ENCODE results near the gene RPL13A.
"Not testable (repeated sequence)": the region's sequence is repeated elsewhere in the genome, so short reads cannot be mapped to it uniquely, and the experiment has no call there.

RPL13A gene

GRCh38 chr19:49456326-49456725, 31.1 kb upstream of the RPL13A start:
- no peak for DNase-seq (ENCODE audit: low read depth, low spot score)

DNA sequence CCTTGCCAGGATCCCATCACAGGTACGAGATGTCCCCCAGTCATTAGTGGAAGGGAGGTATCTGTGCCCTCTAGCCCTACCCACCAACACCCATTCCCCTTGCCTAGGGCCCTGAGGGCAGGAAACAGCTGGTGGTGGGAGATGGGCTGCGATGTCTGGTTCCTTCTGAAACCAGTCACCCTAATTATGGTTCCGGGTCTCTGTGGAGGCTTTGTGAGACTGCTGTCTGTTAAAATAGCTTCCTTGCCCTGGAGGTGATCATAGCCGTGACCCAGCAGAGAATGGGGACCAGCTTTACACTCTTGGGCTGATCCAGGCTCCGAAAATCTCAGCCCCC, 28.9 kb upstream of the RPL13A start:
- no peak for DNase-seq (ENCODE audit: low read depth, low spot score)

DNA sequence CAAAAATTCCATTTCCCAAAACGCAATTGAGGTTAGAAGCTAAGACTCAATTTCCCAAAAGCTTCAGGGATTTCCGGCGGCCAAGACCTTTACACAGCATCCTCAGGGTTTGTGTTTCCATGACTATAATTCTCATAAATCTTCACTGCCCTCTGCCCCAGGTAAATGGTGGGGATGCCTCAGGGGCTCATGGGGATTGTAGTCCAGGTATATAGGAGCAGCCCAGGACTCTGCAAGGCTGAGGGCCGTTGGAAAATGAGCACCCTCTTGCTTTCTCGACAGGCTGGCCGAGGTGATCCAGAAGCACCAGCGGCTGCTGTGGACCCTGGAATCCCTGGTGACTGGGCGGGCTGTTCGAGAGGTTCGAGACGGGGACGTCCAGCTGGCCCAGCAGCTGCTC, 28.0 kb upstream of the RPL13A start:
- no peak for DNase-seq (ENCODE audit: low read depth, low spot score)

DNA sequence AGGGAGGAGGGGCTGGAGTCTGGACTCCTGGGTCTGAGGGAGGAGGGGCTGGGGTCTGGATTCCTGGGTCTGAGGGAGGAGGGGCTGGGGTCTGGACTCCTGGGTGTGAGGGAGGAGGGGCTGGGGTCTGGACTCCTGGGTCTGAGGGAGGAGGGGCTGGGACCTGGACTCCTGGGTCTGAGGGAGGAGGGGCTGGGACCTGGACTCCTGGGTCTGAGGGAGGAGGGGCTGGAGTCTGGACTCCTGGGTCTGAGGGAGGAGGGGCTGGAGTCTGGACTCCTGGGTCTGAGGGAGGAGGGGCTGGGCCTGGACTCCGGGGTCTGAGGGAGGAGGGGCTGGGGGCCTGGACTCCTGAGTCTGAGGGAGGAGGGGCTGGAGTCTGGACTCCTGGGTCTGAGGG, 26.3 kb upstream of the RPL13A start:
- DNase-seq (ENCODE audit: low read depth, low spot score): not testable (repeated sequence)

DNA sequence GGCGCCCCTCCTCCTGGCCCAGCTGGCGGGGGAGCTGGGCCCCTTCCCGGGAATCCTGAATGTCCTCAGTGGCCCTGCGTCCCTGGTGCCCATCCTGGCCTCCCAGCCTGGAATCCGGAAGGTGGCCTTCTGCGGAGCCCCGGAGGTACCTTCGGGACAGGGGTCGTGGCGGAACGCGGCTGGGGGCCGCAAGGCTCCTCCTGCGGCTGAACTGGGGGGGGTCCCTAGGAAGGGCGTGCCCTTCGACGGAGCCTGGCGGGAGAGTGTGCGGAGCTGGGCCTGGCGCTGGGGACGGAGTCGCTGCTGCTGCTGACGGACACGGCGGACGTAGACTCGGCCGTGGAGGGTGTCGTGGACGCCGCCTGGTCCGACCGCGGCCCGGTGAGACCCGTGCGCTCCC, 25.8 kb upstream of the RPL13A start:
- DNase-seq (ENCODE audit: low read depth, low spot score): no peak

DNA sequence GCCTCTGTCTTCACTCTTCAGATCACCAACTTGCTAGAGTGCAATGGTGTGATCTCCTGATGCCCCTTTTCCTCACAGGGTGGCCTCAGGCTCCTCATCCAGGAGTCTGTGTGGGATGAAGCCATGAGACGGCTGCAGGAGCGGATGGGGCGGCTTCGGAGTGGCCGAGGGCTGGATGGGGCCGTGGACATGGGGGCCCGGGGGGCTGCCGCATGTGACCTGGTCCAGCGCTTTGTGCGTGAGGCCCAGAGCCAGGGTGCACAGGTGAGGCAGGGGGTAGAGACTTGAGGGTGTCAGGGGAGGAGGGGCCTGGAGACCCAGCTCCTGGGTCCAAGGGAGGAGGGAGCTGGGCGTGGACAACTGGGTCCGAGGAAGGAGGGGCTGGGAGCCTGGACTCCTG, 24.9 kb upstream of the RPL13A start:
- no peak for DNase-seq (ENCODE audit: low read depth, low spot score)

GRCh38 chr19:49463960-49464740, 23.3 kb upstream of the RPL13A start:
- no peak for DNase-seq (ENCODE audit: low read depth, low spot score)

DNA sequence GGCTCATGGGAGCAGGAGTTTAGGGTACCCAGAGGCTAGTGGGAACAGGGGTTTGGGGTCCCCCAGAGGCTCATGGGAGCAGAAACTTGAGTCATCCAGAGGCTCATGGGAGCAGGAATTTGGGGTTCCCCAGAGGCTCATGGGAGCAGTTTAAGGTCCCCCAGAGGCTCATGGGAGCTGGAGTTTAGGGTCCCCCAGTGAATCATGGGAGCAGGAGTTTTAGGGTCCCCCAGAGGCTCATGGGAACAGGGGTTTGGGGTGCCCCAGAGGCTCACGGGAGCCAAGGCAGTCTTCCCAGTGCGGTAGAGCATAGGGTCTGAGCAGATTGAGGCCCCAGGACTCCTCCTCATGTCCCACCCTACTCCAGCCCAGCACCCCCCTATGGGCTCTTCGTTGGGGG, 22.0 kb upstream of the RPL13A start:
- DNase-seq (ENCODE audit: low read depth, low spot score): no peak

DNA sequence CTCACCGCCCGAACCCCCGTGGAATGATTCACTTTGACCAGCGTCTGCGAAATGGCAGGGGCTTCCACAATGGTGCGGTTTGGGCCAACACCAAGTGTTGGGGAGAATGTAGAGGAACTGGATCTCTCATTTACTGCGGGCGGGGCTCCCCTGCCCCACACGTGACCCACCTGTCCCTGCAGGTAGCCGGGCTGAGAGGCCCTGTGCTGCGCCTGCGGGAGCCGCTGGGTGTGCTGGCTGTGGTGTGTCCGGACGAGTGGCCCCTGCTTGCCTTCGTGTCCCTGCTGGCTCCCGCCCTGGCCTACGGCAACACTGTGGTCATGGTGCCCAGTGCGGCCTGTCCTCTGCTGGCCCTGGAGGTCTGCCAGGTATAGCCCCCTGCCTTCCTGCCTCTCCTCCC, 19.2 kb upstream of the RPL13A start:
- DNase-seq (ENCODE audit: low read depth, low spot score): no peak

GRCh38 chr19:49468746-49469447, 18.5 kb upstream of the RPL13A start:
- DNase-seq (ENCODE audit: low read depth, low spot score): peak; percentile 89

DNA sequence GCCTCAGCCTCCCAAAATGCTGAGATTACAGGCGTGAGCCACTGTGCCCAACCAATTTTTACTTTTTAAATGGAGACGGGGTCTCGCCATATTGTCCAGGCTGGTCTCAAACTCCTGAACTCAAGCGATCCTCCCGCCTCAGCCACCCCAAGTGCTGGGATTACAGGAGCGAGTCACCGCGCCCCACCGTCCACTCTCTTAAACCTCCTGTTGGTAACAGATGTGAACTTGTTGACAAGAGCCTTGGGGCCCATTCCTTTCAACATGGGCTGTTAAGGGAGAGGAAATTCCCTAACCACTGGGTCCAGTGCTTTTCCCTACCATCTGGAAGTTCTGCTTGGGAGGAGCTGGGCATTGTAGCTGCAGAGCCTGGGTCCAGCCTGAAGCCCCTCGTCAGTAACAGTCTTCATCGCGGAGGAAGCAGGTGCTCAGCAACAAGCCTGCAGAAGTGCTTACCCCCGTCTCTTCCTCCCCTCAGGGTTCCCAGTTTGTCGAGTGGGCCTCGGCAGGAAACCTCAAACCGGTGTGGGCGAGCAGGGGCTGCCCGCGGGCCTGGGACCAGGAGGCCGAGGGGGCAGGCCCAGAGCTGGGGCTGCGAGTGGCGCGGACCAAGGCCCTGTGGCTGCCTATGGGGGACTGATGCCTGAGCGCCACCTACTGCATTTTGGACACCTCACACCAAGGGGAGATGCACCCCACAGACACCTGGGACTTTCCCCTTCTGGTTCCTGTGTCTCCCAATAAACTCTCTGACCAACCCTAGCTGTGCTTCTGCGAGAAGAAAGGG, 17.4 kb upstream of the RPL13A start:
- no peak for DNase-seq (ENCODE audit: low read depth, low spot score)

DNA sequence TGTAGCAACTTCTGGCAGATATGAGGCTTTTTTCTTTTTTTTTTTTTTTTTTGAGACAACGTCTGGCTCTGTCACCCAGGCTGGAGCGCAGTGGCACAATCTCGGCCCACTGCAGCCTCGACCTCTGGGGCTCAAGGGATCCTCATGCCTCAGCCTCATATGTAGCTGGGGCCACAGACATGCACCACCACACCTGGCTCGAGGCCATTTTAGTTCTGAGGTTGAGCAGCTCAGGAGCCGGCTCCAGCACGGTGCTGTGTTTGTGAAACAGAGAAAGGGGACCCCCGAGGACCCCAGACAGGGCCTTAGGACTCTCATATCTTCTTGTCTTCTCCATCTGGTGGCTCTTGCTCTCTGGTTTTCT, 16.8 kb upstream of the RPL13A start:
- no peak for DNase-seq (ENCODE audit: low read depth, low spot score)

- DNase-seq (ENCODE audit: low read depth, low spot score): no peak
These were observed 14.5 kb upstream of the RPL13A start for GRCh38 chr19:49472936-49473335.

DNA sequence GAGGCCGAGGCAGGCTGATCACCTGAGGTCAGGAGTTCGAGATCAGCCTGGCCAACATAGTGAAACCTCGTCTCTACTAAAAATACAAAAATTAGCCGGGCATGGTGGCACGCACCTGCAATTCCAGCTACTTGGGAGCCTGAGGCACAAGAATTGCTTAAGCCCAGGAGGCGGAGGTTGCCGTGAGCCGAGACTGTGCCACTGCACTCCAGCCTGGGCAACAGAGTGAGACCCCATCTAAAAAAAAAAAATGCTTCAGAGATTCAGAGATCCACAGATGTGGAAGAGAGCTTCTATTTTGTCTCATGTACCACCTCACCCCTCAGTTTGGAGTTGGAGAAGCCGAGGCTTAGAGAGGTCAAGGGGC, 13.9 kb upstream of the RPL13A start:
- DNase-seq (ENCODE audit: low read depth, low spot score): not testable (repeated sequence)

- DNase-seq (ENCODE audit: low read depth, low spot score): peak; percentile 76
These were observed 13.4 kb upstream of the RPL13A start, which contains the start of gene FLT3LG for GRCh38 chr19:49473868-49474541. Gene FLT3LG (plus strand): TSS chr19:49474215. CDS start chr19:49474640, 425 bp downstream.

- DNase-seq (ENCODE audit: low read depth, low spot score): no peak
These were observed 12.9 kb upstream of the RPL13A start for GRCh38 chr19:49474542-49474924.

- no peak for DNase-seq (ENCODE audit: low read depth, low spot score)
These were observed 12.1 kb upstream of the RPL13A start for GRCh38 chr19:49475191-49475917.

- DNase-seq (ENCODE audit: low read depth, low spot score): peak; percentile 87
These were observed 11.2 kb upstream of the RPL13A start for GRCh38 chr19:49475995-49476880.

DNA sequence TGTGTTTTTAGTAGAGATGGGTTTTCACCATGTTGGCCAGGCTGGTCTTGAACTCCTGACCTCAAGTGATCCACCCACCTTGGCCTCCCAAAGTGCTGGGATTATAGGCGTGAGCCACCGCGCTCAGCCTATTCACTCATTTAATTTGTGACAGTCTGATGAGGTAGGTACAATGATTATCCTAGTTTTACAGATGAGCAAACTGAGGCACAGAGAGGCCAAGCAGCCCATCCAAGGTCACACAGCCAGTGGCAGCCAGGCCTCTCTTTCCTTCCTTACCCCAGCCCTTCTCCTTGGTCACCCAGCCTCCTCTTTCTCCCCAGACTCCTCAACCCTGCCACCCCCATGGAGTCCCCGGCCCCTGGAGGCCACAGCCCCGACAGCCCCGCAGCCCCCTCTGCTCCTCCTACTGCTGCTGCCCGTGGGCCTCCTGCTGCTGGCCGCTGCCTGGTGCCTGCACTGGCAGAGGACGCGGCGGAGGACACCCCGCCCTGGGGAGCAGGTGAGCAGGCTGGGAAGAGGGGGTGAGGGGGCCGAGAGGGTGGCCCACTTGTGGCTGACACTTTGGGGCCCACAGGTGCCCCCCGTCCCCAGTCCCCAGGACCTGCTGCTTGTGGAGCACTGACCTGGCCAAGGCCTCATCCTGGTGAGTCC, 7.3 kb upstream of the RPL13A start:
- no peak for DNase-seq (ENCODE audit: low read depth, low spot score)
